Breast epithelium (tissue), 3 donors: Measurements from ENCODE around the gene PDLIM1.

Experiments used
- POLR2A ChIP-seq: fragments of 450-650 bp; IDR thresholded peaks from one replicate; pipeline ENCODE4 v1.6.1; 2016; ENCODE audit warnings: antibody characterized with exemption, mild to moderate bottlenecking, moderate library complexity
- TF ChIP-seq, protein P1 (sequence below), 3 donors: fragments of 450-650 bp; IDR thresholded peaks; one replicate each; pipeline ENCODE4 v1.5.1; 2016 to 2017; ENCODE audit warnings: antibody characterized with exemption in 3 of 3, mild to moderate bottlenecking in 3 of 3, moderate library complexity in 3 of 3

GRCh38 chr10:95240811-95241210 is 50.0 kb downstream of the PDLIM1 start:
- TF ChIP-seq, protein P1, sequence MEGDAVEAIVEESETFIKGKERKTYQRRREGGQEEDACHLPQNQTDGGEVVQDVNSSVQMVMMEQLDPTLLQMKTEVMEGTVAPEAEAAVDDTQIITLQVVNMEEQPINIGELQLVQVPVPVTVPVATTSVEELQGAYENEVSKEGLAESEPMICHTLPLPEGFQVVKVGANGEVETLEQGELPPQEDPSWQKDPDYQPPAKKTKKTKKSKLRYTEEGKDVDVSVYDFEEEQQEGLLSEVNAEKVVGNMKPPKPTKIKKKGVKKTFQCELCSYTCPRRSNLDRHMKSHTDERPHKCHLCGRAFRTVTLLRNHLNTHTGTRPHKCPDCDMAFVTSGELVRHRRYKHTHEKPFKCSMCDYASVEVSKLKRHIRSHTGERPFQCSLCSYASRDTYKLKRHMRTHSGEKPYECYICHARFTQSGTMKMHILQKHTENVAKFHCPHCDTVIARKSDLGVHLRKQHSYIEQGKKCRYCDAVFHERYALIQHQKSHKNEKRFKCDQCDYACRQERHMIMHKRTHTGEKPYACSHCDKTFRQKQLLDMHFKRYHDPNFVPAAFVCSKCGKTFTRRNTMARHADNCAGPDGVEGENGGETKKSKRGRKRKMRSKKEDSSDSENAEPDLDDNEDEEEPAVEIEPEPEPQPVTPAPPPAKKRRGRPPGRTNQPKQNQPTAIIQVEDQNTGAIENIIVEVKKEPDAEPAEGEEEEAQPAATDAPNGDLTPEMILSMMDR (IDR thresholded peaks at IDR 0.05), result no peak
- TF ChIP-seq POLR2A, result no peak
